Tibial nerve (tissue), 4 donors: ENCODE measurements around the gene KLRF1. TPM values are rescaled to one million over a fixed set of nuclear protein-coding genes. Genes with fewer than 3 reads are reported as not detected.

Experiments used
- DNase-seq, 2 donors: peaks; one replicate each; pipeline ENCODE4 v3.0.0-alpha.2; 2019; ENCODE audit warnings: low spot score in 2 of 2
- H3K27ac ChIP-seq, 4 donors: fragments of 200-600 bp; sonication (generic) in 3 of 4; one replicate each; pipeline ENCODE4 v1.5.1; 2017 to 2019; ENCODE audit warnings: mild to moderate bottlenecking in 1 of 4
- H3K27me3 ChIP-seq, 2 donors: fragments of 200-600 bp; sonication (generic) in 1 of 2; one replicate each; pipeline versions ENCODE4 v1.5.1 to v1.6.0; 2017 to 2019
- H3K36me3 ChIP-seq, 3 donors: fragments of 200-600 bp; sonication (generic); one replicate each; pipeline ENCODE4 v1.5.1; 2018 to 2019
- H3K4me1 ChIP-seq, 4 donors: fragments of 200-600 bp; sonication (generic) in 3 of 4; one replicate each; pipeline ENCODE4 v1.5.1; 2017 to 2019
- H3K4me3 ChIP-seq, 4 donors: fragments of 200-600 bp; sonication (generic) in 3 of 4; one replicate each; pipeline ENCODE4 v1.5.1; 2017 to 2019; ENCODE audit warnings: mild to moderate bottlenecking in 1 of 4, moderate library complexity in 1 of 4
- H3K9me3 ChIP-seq, 4 donors: fragments of 200-600 bp; sonication (generic) in 3 of 4; one replicate each; pipeline ENCODE4 v1.5.1; 2017 to 2019
- EP300 ChIP-seq, 2 donors: sonication (generic); formaldehyde crosslinking; IDR thresholded peaks; one replicate each; pipeline ENCODE4 v1.6.1; 2017; ENCODE audit warnings: antibody characterized with exemption in 2 of 2, mild to moderate bottlenecking in 1 of 2
- POLR2A ChIP-seq, 2 donors: fragments of 450-650 bp; IDR thresholded peaks; one replicate each; pipeline ENCODE4 v1.6.1; 2017; ENCODE audit warnings: antibody characterized with exemption in 2 of 2, mild to moderate bottlenecking in 2 of 2, moderate library complexity in 2 of 2
- WGBS, 2 donors: methylation state at CpG; one replicate each; pipeline ENCODE4 v1.1.5; 2018; 5-methylcytosine and 5-hydroxymethylcytosine counted together
- total RNA-seq, 4 donors: library from RNA; depleted of rRNA; stranded (reverse); fragments of >200 nt; gene quantifications; one replicate each; pipeline ENCODE4 v1.1.0, GENCODE V29; 2016
- TF ChIP-seq, protein P1 (sequence below), 5 experiments: fragments of 200-600 bp in 3 of 5; fragments of 450-650 bp in 2 of 5; sonication (generic) in 3 of 5; IDR thresholded peaks; one replicate each; pipeline ENCODE4 v1.5.1; 2016 to 2019; ENCODE audit warnings: antibody characterized with exemption in 5 of 5, mild to moderate bottlenecking in 3 of 5, moderate library complexity in 2 of 5

The KLRF1 gene
- total RNA-seq, 4 donors from 2014 or later, result 0.78 to 1.7 TPM; not detected in 2

DNA sequence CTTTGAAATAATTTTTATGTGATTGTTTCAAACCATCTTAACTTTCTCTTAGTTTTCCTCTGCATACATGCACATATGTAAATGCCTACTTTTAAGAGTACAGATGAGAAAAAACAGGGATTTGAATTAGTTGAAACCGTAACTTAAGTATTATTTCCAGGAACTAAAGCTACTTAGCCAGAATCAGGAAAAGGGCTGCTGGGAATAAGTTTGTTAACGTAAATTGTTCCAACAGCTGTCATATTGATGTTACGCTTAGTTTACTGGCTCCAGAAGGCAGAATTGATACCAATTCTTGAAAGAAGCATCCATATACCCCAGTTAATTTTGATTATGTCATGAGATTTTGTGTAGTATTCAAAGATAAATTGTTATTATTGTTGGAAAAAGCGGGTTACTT, 17.9 kb upstream of the KLRF1 start:
- no peaks in the 10 kb centered on the region for H3K4me1 ChIP-seq
- H3K36me3 ChIP-seq, result no peaks in the 10 kb centered on the region
- H3K27ac ChIP-seq, result no peak overlapping the region
- no peak for DNase-seq
- H3K27me3 ChIP-seq, result no peaks in the 10 kb centered on the region
- H3K9me3 ChIP-seq, result no peaks in the 10 kb centered on the region
- WGBS, 2 donors, result 75 to 77% methylated on average over 4 of the region's 4 CpGs
- no peak overlapping the region for H3K4me3 ChIP-seq
- no peak for TF ChIP-seq POLR2A (IDR thresholded peaks at IDR 0.05)

DNA sequence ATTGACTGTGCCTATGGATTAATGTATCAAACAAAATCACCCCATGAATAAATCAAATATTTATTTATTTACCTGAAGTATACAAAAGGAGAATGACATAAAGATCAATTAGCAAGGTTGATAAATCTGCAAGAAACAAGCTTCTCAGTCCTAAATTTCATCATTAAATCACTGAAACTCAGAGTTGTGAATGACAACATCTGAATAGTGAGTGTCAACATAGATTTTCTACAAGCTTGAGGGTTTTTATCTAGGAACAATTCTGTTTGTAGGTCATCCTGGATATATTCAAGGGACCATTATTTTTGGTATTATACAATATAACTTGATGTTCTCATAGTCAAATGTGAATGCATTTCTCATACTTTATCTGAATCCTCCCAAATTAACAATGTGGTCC, 17.4 kb upstream of the KLRF1 start:
- TF ChIP-seq, protein P1, sequence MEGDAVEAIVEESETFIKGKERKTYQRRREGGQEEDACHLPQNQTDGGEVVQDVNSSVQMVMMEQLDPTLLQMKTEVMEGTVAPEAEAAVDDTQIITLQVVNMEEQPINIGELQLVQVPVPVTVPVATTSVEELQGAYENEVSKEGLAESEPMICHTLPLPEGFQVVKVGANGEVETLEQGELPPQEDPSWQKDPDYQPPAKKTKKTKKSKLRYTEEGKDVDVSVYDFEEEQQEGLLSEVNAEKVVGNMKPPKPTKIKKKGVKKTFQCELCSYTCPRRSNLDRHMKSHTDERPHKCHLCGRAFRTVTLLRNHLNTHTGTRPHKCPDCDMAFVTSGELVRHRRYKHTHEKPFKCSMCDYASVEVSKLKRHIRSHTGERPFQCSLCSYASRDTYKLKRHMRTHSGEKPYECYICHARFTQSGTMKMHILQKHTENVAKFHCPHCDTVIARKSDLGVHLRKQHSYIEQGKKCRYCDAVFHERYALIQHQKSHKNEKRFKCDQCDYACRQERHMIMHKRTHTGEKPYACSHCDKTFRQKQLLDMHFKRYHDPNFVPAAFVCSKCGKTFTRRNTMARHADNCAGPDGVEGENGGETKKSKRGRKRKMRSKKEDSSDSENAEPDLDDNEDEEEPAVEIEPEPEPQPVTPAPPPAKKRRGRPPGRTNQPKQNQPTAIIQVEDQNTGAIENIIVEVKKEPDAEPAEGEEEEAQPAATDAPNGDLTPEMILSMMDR (IDR thresholded peaks at IDR 0.05), result no peak
- TF ChIP-seq EP300 (IDR thresholded peaks at IDR 0.05), result no peak
- no peak for TF ChIP-seq POLR2A (IDR thresholded peaks at IDR 0.05)
- H3K4me3 ChIP-seq, result no peak overlapping the region
- H3K9me3 ChIP-seq, result no peaks in the 10 kb centered on the region
- H3K27me3 ChIP-seq, result no peaks in the 10 kb centered on the region
- H3K27ac ChIP-seq, result no peak overlapping the region
- no peaks in the 10 kb centered on the region for H3K36me3 ChIP-seq
- no peak for DNase-seq
- no peaks in the 10 kb centered on the region for H3K4me1 ChIP-seq

DNA sequence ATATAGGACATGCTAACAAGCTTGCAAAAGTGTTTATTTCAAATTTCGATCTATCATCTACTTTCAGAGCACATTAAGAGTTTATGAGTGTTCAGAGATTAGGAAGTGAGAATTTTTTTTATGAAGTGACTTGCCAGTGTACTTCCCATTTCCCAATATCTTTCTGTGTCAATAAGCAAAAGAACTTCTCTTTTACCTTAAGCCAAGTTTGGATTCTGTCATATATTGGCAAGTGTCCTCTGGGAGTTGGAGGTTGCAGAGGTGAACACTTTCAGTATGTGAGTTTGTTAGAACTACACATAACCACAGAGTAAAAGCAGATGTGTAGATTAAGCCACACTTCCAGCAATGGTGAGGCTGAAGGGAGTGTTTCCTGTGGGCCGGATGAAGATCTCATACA, 16.6 kb upstream of the KLRF1 start:
- H3K9me3 ChIP-seq, result no peaks in the 10 kb centered on the region
- no peak overlapping the region for H3K4me3 ChIP-seq
- H3K27me3 ChIP-seq, result no peaks in the 10 kb centered on the region
- H3K27ac ChIP-seq, result no peak overlapping the region
- no peaks in the 10 kb centered on the region for H3K36me3 ChIP-seq
- TF ChIP-seq EP300 (IDR thresholded peaks at IDR 0.05), result no peak
- TF ChIP-seq, protein P1 (IDR thresholded peaks at IDR 0.05), result no peak
- no peak for TF ChIP-seq POLR2A (IDR thresholded peaks at IDR 0.05)
- no peak for DNase-seq
- WGBS, 2 donors, result 47 to 49% methylated on average over 2 of the region's 2 CpGs
- no peaks in the 10 kb centered on the region for H3K4me1 ChIP-seq

DNA sequence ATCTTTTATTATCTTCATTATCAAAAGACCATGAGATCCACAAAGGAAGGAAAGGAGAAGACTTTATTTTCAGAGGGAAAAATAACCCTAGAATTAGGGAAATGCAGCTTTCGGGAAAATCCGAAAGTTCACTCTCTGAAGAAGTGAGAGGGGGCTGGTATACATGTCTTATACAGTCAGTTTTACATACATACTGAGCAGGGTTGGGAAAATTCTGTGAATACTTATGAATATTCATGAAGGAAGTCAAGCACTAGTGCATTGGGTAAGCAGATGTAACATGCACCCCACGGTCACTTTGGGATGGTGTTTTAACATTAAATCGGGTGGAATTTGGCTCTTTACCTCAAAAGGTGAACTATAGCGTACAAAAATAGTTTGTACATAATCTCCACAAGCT, 15.7 kb upstream of the KLRF1 start:
- no peaks in the 10 kb centered on the region for H3K9me3 ChIP-seq
- WGBS, 2 donors, result 89 to 90% methylated on average over 5 of the region's 5 CpGs
- TF ChIP-seq, protein P1 (IDR thresholded peaks at IDR 0.05), result no peak
- TF ChIP-seq POLR2A (IDR thresholded peaks at IDR 0.05), result no peak
- no peak for TF ChIP-seq EP300 (IDR thresholded peaks at IDR 0.05)
- H3K4me3 ChIP-seq, result no peak overlapping the region
- H3K36me3 ChIP-seq, result no peaks in the 10 kb centered on the region
- H3K27ac ChIP-seq, result no peak overlapping the region
- no peaks in the 10 kb centered on the region for H3K4me1 ChIP-seq
- DNase-seq, result no peak
- no peaks in the 10 kb centered on the region for H3K27me3 ChIP-seq

DNA sequence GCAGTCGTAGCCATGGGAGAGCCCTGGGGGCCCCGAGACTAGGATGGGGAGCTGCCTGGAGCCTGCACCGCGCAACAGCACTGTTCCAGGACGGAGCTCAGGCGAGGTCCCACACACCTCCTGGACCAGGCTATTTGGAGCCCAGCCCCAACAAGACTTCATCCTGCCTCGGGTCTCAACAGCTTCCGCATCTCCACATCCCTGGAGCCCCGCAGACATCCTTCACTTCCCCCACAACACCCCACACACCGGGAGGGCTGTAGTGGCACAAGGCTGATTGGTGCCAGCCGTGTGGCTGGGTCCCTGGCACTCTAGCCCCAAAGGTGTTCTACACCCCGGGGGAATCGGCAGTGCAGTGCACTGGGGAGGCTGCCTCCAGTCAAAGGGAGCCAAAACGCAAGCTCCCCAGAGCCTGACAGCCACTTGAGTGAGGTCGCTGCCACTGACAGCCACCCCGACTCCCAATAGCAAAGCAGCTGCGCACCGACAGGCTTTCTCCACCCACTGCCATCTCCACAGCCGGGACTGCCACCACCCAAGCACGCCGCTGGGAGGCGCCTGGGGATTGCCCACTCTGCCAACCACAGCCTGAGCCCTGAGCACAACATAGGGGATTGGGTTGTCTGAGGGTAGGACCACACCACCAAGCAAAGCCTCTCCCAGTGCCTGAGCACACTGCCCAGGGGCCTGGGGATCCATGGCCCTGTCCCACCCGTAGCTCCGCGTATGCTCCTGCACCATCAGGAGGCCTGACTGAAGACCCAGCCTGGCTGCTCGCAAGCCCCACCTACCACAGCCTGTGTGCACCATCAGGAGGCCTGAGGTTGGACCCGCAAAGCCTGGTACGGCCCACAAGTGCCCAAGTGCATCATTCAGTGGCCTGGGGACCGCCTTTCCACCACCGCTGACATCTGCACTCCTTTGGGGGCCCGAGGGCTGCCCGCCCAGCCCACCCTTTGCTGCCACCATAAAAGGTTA, 13.2 kb upstream of the KLRF1 start:
- 53 to 59% methylated on average over 26 to 32 of the region's 32 CpGs for WGBS, 2 donors
- peak; percentile 53 to 78 for DNase-seq
- H3K4me3 ChIP-seq, result peak overlapping the region in 2 of 4 donors; percentile 34 to 37
- H3K9me3 ChIP-seq, result no peaks in the 10 kb centered on the region
- H3K36me3 ChIP-seq, result no peaks in the 10 kb centered on the region
- no peak overlapping the region for H3K27ac ChIP-seq
- no peak for TF ChIP-seq POLR2A (IDR thresholded peaks at IDR 0.05)
- TF ChIP-seq, protein P1 (IDR thresholded peaks at IDR 0.05), result peak; percentile 35 to 85 (median 62)
- no peaks in the 10 kb centered on the region for H3K4me1 ChIP-seq
- no peaks in the 10 kb centered on the region for H3K27me3 ChIP-seq
